Central memory CD8-positive, alpha-beta T cell (primary cell): Measurements from ENCODE around the gene SLC39A9.

ENCODE experiments used
- ATAC-seq: fragments of 150-1000 bp; cut with Tn5 transposase; replicated peaks from 2 replicates; pipeline ENCODE4 v1.10.0; 2022; ENCODE audit warnings: mild to moderate bottlenecking, moderate FRiP score, moderate number of reproducible peaks; ENCODE audit not compliant: poor library complexity, severe bottlenecking; ENCODE audit errors: extremely low read depth
- DNase-seq, 2 donors: peaks; one replicate each; pipeline ENCODE4 v3.0.0; 2021; ENCODE audit warnings: low spot score in 2 of 2
- H3K27ac Mint-ChIP-seq: one replicate; pipeline ENCODE4 v1.8.0; 2022; ENCODE audit warnings: low read depth, mild to moderate bottlenecking, moderate library complexity, mixed read lengths
- H3K27me3 Mint-ChIP-seq: one replicate; pipeline ENCODE4 v1.8.0; 2022; ENCODE audit warnings: mixed read lengths
- H3K36me3 Mint-ChIP-seq: one replicate; pipeline ENCODE4 v1.8.0; 2022; ENCODE audit warnings: mild to moderate bottlenecking, moderate library complexity, mixed read lengths; ENCODE audit not compliant: insufficient read depth
- H3K4me1 Mint-ChIP-seq: one replicate; pipeline ENCODE4 v1.8.0; 2022; ENCODE audit warnings: mixed read lengths
- H3K4me3 Mint-ChIP-seq: one replicate; pipeline ENCODE4 v1.8.0; 2022; ENCODE audit warnings: mild to moderate bottlenecking, moderate library complexity, mixed read lengths
- H3K9me3 Mint-ChIP-seq: one replicate; pipeline ENCODE4 v1.8.0; 2022; ENCODE audit warnings: mixed read lengths

SLC39A9 gene

DNA sequence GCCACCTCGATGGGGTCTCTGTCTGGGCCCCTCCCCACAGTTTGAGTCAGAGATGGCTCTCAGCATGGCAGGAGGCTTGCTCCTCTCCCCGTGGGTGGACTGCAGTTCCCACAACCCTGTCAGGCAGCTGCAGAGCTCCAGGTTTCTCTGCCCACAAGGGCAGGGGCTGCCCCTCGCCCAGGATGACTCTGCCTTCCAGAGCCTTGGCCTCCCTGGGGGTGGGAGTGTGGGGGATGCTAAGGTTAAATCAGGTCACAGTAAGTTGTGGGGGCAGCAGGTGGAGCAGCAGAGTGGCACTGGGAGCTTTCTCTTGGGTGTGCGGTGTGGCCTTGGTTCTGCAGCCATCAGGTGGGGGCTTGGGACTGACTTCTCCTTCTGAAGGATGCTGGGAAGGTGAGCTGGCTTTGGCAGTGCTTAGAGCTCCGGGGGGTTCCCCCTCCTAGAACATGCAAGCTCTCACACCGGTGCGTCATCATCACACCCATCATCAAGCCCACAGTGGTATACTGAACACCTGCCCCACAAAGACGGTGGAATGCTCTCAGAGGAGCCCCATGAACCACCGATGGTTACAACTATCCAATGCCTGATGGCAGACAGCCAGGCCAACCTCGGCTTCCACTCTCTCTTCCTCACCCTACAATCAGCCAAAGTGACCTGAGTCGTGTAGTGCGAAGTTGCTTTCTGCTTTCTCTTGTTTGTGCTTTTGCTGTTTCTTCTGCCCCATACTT, 40.1 kb upstream of the SLC39A9 start:
- Mint-ChIP-seq H3K36me3 (no peaks in the 10 kb centered on the region), H3K27ac (no peak overlapping the region), H3K4me1 (peaks cover 16% of the 10 kb centered on the region), H3K9me3 (no peaks in the 10 kb centered on the region), H3K4me3 (no peak overlapping the region), H3K27me3 (peaks cover 22% of the 10 kb centered on the region)
- DNase-seq: no peak
- ATAC-seq: no peak

DNA sequence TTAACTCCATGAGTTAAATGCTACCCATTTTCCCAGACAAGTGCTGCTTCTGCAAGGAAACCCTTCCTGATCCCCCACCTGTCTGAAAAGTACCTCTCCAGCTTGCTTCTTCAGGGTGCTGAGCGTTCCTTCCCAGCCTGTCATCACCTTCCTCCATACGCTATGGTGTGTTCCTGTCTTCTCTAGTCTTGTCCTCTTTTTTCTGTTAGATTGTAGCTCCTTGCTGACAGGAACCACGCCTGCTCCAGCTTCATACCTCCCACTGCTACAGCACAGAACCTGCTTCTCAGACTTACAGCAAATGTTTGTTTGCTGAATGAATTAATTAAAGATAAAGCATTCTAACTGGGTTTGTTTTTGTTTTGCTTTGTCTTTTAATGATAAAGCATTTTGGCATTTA, 39.5 kb upstream of the SLC39A9 start:
- no peaks in the 10 kb centered on the region for H3K9me3 Mint-ChIP-seq
- H3K36me3 Mint-ChIP-seq: no peaks in the 10 kb centered on the region
- H3K4me3 Mint-ChIP-seq: no peak overlapping the region
- H3K27me3 Mint-ChIP-seq: peaks cover 22% of the 10 kb centered on the region
- no peak overlapping the region for H3K27ac Mint-ChIP-seq
- peaks cover 16% of the 10 kb centered on the region for H3K4me1 Mint-ChIP-seq
- DNase-seq (no peak), ATAC-seq (no peak)

DNA sequence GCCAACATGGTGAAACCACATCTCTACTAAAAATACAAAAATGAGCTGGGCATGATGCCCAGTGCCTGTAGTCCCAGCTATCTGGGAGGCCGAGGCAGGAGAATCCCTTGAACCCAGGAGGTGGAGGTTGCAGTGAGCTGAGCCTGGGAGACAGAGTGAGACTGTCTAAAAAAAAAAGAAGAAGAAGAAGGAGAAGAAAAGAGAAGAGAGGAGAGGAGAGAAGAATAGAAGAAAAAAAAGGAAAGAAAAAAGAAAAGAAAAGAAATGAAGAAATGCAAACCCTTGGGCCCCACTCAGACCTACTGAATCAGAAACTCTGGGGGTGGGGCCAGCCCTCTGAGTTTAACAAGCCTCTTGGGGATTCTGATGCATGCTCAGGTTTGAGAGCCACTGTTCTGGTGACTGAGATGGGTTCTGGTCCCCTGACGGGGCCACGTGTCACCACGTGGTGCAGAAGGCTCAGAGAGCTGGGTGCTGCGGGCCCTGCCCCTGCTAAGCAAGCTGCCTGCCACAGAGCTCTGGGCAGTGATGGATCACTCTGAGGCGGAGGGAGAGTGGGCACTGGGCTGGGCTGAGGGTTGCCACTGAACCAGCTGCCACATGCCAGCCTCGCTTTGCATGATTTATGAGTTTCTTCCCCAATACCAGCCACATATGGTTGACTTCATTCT, 37.9 kb upstream of the SLC39A9 start:
- H3K27me3 Mint-ChIP-seq: peaks cover 22% of the 10 kb centered on the region
- ATAC-seq: no peak
- no peaks in the 10 kb centered on the region for H3K36me3 Mint-ChIP-seq
- no peaks in the 10 kb centered on the region for H3K9me3 Mint-ChIP-seq
- DNase-seq: no peak
- no peak overlapping the region for H3K4me3 Mint-ChIP-seq
- H3K27ac Mint-ChIP-seq: no peak overlapping the region
- peaks cover under 1% of the 10 kb centered on the region for H3K4me1 Mint-ChIP-seq

DNA sequence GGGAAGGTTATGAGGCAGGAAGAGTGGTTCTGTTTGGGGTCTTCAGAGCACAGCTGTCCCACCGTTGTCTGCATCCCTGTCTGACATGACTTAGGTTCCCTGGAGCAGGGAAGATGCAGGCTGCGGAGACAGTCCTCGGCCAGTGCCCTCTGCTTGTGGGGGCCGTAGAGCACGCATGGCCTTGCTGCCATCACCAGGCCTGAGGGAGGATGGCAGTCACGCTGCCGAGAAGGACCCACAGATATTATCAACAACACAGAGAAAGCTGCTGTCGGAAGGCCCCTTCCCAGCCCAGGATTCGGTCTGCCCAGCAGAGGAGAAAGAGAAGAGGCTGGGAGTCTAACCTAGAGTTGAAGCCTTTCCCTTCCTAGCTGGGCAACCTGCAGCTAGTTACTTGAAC, 35.4 kb upstream of the SLC39A9 start:
- DNase-seq: no peak
- H3K36me3 Mint-ChIP-seq: no peaks in the 10 kb centered on the region
- peaks cover 14% of the 10 kb centered on the region for H3K27me3 Mint-ChIP-seq
- H3K4me1 Mint-ChIP-seq: no peaks in the 10 kb centered on the region
- no peak for ATAC-seq
- no peak overlapping the region for H3K27ac Mint-ChIP-seq
- H3K9me3 Mint-ChIP-seq: no peaks in the 10 kb centered on the region
- no peak overlapping the region for H3K4me3 Mint-ChIP-seq

DNA sequence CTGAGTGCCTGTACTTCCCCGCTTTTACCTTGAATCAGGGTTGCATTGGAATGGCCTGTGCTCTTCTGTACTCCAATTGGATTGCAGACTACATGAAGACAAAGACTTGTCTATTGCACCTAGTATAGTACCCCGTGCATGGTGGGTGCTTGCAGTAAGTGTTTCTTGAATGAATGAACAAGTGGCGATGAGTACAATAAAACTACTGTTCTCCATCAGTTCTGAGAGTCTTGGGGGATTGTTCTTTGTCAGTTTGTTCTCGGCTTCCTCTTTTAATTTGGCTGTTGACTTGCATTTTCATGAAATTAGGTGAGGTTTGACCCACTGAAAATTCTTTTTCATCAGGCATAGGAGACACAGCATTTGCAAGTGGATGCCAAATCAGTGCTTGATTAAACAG, 34.5 kb upstream of the SLC39A9 start:
- H3K27me3 Mint-ChIP-seq: peaks cover 5% of the 10 kb centered on the region

DNA sequence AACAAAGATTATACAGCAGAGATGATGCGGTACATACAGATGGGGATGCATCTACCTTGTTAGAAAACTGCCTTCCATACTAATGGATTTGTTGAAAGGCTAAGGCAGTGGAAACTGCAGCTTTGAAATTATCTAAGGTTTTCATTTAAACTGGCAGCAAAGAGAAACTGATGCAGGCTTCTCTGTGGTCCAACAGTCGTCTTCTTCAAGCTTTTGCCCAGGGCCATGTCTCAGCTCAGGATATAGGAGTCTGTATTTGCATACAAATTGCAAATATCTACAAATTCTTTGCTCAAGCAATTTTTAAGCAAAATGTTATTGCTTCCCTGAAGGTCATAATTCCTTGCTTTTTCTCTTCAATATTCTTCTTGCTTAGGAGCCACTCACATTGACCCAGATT, 34.1 kb upstream of the SLC39A9 start:
- Mint-ChIP-seq H3K4me1 (no peaks in the 10 kb centered on the region), H3K4me3 (no peak overlapping the region), H3K9me3 (no peaks in the 10 kb centered on the region), H3K27ac (no peak overlapping the region), H3K27me3 (peaks cover 1% of the 10 kb centered on the region), H3K36me3 (no peaks in the 10 kb centered on the region)
- DNase-seq: no peak
- ATAC-seq: no peak

More for the DNA sequence above, 34.5 kb upstream of the SLC39A9 start:
- H3K27ac Mint-ChIP-seq: no peak overlapping the region
- H3K4me1 Mint-ChIP-seq: no peaks in the 10 kb centered on the region
- ATAC-seq: no peak
- H3K9me3 Mint-ChIP-seq: no peaks in the 10 kb centered on the region
- no peaks in the 10 kb centered on the region for H3K36me3 Mint-ChIP-seq
- no peak for DNase-seq
- no peak overlapping the region for H3K4me3 Mint-ChIP-seq

DNA sequence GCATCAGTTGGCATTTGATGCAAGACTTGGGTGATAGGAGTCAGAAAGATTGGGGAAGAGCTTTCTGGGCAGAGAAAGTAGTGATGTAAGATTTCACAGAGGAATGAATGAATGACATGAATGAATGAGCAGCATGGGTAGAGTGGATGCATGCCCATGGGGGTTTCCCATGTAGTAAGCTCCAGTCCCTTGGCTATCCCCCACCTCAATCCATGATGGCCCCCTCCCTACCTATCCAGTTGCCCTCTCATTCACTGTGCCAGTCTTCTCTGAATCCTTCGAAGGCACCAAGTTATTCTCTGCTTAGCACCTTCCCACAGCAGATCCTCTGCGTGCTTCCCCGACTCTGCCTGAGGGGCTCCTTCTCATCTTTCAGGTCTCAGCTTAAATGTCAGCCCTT, 32.4 kb upstream of the SLC39A9 start:
- Mint-ChIP-seq H3K4me3 (no peak overlapping the region), H3K36me3 (no peaks in the 10 kb centered on the region), H3K9me3 (no peaks in the 10 kb centered on the region), H3K27me3 (no peaks in the 10 kb centered on the region), H3K27ac (no peak overlapping the region), H3K4me1 (no peaks in the 10 kb centered on the region)
- ATAC-seq (no peak), DNase-seq (no peak)

DNA sequence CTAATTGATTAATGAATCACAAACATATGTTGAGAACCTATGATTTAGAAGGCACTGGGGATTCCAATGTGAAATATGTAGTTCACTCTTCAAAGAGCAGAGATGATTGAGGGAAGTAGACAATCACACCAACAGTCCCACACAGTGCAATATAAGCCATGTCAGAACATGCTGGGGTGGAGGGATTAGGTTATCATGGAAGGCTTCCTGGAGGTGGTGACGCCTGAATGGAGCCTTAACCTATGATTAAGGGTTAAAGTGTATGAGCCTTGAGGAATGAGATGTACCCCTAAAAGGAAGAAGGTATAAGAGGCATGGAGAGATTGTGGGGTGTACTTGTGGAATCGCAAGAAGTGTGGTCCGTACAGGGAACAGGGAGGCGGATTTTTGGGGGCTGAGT, 31.7 kb upstream of the SLC39A9 start:
- H3K36me3 Mint-ChIP-seq: no peaks in the 10 kb centered on the region
- no peak for DNase-seq
- no peaks in the 10 kb centered on the region for H3K4me1 Mint-ChIP-seq

DNA sequence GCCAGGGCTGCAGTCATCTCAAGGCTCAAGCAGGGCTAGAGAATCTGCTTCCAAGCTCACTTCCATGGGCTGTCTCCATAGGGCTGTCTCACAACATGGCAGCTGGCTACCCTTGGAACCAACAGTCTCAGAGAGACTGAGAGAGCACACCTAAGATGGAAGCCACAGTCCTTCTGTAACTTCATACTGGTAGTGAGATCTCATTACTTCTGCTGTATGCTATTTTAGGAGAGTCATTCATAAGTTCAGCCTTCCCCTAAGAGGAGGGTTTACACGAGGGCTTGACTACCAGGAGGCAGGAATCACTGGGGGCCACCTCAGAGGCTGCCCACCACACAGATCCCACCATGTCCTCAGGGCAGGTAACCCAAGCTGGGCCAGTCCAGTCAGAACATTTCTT, 30.1 kb upstream of the SLC39A9 start:
- Mint-ChIP-seq H3K27me3 (no peaks in the 10 kb centered on the region), H3K36me3 (no peaks in the 10 kb centered on the region), H3K4me3 (no peak overlapping the region), H3K4me1 (no peaks in the 10 kb centered on the region), H3K27ac (no peak overlapping the region), H3K9me3 (no peaks in the 10 kb centered on the region)
- DNase-seq: no peak
- no peak for ATAC-seq

More for the DNA sequence above, 31.7 kb upstream of the SLC39A9 start:
- H3K4me3 Mint-ChIP-seq: no peak overlapping the region
- ATAC-seq: no peak
- H3K9me3 Mint-ChIP-seq: no peaks in the 10 kb centered on the region
- H3K27me3 Mint-ChIP-seq: no peaks in the 10 kb centered on the region
- no peak overlapping the region for H3K27ac Mint-ChIP-seq

DNA sequence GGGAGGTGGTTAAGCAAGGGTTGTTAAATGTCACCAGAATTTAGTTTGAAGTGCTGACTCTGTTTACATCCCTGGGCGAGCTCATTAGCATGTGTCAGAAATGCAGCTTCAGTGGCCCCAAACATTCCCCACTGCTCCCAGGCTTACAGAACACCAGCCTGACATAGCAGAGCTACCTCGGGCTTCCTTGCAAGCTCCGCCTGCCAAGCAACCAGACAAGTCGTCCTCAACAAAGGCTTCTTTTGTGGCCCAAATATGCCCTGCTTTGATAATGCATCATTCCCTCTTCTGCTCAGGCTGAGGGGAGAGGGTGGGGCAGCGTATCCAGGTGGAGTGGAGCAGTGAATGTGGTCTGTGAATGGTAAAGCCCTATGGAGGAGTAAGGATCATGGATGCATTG, 28.4 kb upstream of the SLC39A9 start:
- no peaks in the 10 kb centered on the region for H3K27me3 Mint-ChIP-seq
- no peak overlapping the region for H3K27ac Mint-ChIP-seq
- H3K9me3 Mint-ChIP-seq: no peaks in the 10 kb centered on the region
- DNase-seq: no peak
- H3K4me1 Mint-ChIP-seq: no peaks in the 10 kb centered on the region
- H3K36me3 Mint-ChIP-seq: no peaks in the 10 kb centered on the region
- no peak overlapping the region for H3K4me3 Mint-ChIP-seq
- no peak for ATAC-seq

DNA sequence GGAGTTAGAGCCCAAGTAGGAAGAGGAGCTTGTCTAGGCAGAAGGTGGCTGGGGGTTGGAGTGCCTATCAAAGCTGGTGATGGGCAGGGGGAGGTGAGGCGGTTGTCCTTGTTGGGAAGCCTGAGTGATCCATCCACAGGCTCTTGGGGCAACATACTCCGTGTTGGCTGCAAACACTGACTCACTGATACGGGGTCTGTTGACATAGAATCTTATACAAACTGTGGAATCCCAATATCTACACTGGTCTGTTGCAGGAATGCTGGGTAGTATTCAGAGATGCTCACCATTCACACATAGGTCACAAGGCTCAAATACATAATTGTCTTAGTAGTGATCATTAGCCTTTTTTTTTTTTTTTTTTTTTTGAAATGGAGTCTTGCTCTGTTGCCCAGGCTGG, 26.3 kb upstream of the SLC39A9 start:
- Mint-ChIP-seq H3K4me1 (no peaks in the 10 kb centered on the region), H3K36me3 (peaks cover 4% of the 10 kb centered on the region), H3K27ac (peak overlapping the region; percentile 14), H3K27me3 (no peaks in the 10 kb centered on the region), H3K9me3 (peaks cover 7% of the 10 kb centered on the region), H3K4me3 (no peak overlapping the region)
- DNase-seq (no peak), ATAC-seq (no peak)

DNA sequence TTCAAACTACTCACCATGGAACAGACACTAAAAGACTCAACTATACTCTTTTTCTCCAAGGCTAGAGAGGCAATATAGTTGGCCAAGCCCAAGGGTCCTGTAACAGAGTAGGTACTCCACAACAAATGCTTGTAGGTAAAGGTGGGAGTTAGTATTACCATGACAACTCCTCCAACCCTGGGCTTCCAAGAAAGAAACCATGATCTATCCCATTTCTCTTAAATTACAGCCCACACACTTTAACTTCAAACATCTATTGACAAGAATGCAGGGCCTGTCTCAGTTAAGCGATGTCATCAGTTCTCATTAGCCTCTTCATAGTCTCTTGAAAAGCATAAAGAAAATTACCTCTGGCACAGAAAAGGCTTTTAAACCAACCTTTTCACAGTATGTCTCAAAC, 25.4 kb upstream of the SLC39A9 start:
- DNase-seq (no peak), ATAC-seq (no peak)
- no peak overlapping the region for H3K4me3 Mint-ChIP-seq
- no peaks in the 10 kb centered on the region for H3K4me1 Mint-ChIP-seq
- H3K36me3 Mint-ChIP-seq: peaks cover 4% of the 10 kb centered on the region
- H3K27ac Mint-ChIP-seq: peak overlapping the region; percentile 16
- peaks cover 7% of the 10 kb centered on the region for H3K9me3 Mint-ChIP-seq
- no peaks in the 10 kb centered on the region for H3K27me3 Mint-ChIP-seq

DNA sequence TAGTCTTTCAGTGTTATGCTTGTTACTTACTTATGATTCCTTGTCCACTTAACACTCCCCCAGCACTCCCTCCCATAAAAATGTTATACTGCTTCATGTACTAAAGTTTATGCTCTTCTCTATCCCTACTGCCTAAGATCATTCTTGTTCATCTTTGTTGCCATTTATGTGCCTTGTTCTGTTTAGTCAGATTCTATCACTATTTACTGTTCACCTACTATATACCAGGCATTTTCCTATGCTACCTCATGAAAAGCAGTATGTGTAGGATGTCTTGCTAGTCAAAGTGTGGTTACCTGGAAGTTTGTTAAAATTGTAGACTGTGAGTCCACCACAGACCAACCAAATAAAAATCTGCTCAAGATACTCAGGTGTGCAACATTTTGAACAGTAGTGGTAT, 24.3 kb upstream of the SLC39A9 start:
- DNase-seq (no peak), ATAC-seq (no peak)
- Mint-ChIP-seq H3K36me3 (peaks cover 5% of the 10 kb centered on the region), H3K4me1 (no peaks in the 10 kb centered on the region), H3K27ac (no peak overlapping the region), H3K4me3 (no peak overlapping the region), H3K27me3 (no peaks in the 10 kb centered on the region), H3K9me3 (peaks cover 7% of the 10 kb centered on the region)
